Natural killer cell (primary cell): ENCODE measurements around the gene GPR78. TPM values are rescaled to one million over a fixed set of nuclear protein-coding genes. Genes with fewer than 3 reads are reported as not detected.

Experiments
- ATAC-seq, 3 donors: fragments of 150-1000 bp in 2 of 3; fragments of 200-7000 bp in 1 of 3; cut with Tn5 transposase; 1 replicate in 1 of 3; 2 replicates in 2 of 3; pipeline ENCODE4 v1.10.0; 2021; ENCODE audit warnings: mild to moderate bottlenecking in 2 of 3, moderate library complexity in 2 of 3
- DNase-seq, 2 donors: peaks; one replicate each; pipeline versions ENCODE4 v3.0.0 to v3.0.0-alpha.2; 2013 to 2021; ENCODE audit warnings: mixed read lengths in 1 of 2
- H3K27ac ChIP-seq: one replicate; pipeline ENCODE4 v1.5.1; 2013; ENCODE audit warnings: mild to moderate bottlenecking, low read length
- H3K27me3 ChIP-seq: one replicate; pipeline ENCODE4 v1.6.1; 2013; ENCODE audit warnings: low read length; ENCODE audit not compliant: control insufficient read depth, insufficient read depth
- H3K36me3 ChIP-seq: one replicate; pipeline ENCODE4 v1.6.1; 2013; ENCODE audit warnings: low read length; ENCODE audit not compliant: control insufficient read depth, insufficient read depth
- H3K4me1 ChIP-seq: one replicate; pipeline ENCODE4 v1.6.1; 2013; ENCODE audit warnings: low read length; ENCODE audit not compliant: control insufficient read depth, insufficient read depth
- H3K4me3 ChIP-seq: one replicate; pipeline ENCODE4 v1.5.1; 2013; ENCODE audit warnings: low read length
- H3K9me3 ChIP-seq: one replicate; pipeline ENCODE4 v1.6.1; 2013; ENCODE audit warnings: low read length; ENCODE audit not compliant: control insufficient read depth, insufficient read depth
- H3K27ac Mint-ChIP-seq, 2 donors: one replicate each; pipeline ENCODE4 v1.8.0; 2022; ENCODE audit warnings: mild to moderate bottlenecking in 2 of 2, mixed read lengths in 2 of 2, moderate library complexity in 1 of 2
- H3K27me3 Mint-ChIP-seq, 2 donors: one replicate each; pipeline ENCODE4 v1.8.0; 2022; ENCODE audit warnings: low read depth in 2 of 2, mixed read lengths in 2 of 2
- H3K36me3 Mint-ChIP-seq: one replicate; pipeline ENCODE4 v1.8.0; 2022; ENCODE audit warnings: mixed read lengths
- H3K4me1 Mint-ChIP-seq, 2 donors: one replicate each; pipeline ENCODE4 v1.8.0; 2022; ENCODE audit warnings: mixed read lengths in 2 of 2
- H3K4me3 Mint-ChIP-seq: one replicate; pipeline ENCODE4 v1.8.0; 2022; ENCODE audit warnings: mild to moderate bottlenecking, moderate library complexity, mixed read lengths
- H3K9me3 Mint-ChIP-seq, 2 donors: one replicate each; pipeline ENCODE4 v1.8.0; 2022; ENCODE audit warnings: mixed read lengths in 2 of 2
- CTCF ChIP-seq: fragments of 200-600 bp; IDR thresholded peaks from one replicate; pipeline ENCODE4 v1.8.0; 2022; ENCODE audit warnings: antibody characterized with exemption
- WGBS: methylation state at CpG from one replicate; pipeline ENCODE4 v1.1.7; 2013; ENCODE audit warnings: missing lambda C conversion rate; ENCODE audit not compliant: insufficient coverage; 5-methylcytosine and 5-hydroxymethylcytosine counted together
- intact Hi-C: fragments of 100-400 bp; cut with micrococcal nuclease; formaldehyde crosslinking; loops from one replicate; pipeline ENCODE4 v1.14.2; 2022
- total RNA-seq, 4 donors: library from RNA; stranded (reverse); fragments of 120-200 nt in 1 of 4; gene quantifications; one replicate each; pipeline versions ENCODE4 v1.2.3 to v1.2.4, GENCODE V29; 2013 to 2022

The GPR78 gene
- total RNA-seq, 3 donors from 2014 or later (not counting 1 experiment from before 2014, with no cell fraction given) = not detected

DNA sequence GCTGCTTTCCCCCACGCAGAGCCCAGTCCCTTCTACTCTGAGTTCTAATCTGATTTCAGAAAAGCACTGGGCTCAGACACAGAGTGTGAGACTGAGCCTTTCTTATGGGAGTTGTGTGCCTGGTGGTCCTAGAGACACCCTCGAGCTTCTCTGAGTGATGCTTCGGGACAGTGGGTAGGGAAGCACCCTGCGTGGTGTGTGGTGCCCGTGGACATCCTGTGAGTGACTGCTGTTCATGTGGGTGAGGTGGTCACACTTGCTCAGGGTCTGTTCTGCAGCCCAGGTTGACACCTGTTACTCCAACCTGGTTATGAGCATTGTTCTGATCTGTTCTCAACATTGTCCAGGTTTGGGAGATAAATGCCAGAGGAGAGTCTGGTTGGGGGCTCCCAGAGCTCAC is 6.1 kb downstream of the GPR78 start:
- no peak for TF ChIP-seq CTCF
- WGBS = 68% methylated on average over 5 of the region's 5 CpGs
- Mint-ChIP-seq H3K36me3 (no peaks in the 10 kb centered on the region), H3K27me3 (peaks cover 13 to 17% of the 10 kb centered on the region in 2 donors), H3K4me1 (no peaks in the 10 kb centered on the region), H3K27ac (no peak overlapping the region), H3K4me3 (no peak overlapping the region), H3K9me3 (no peaks in the 10 kb centered on the region)
- intact Hi-C loops = no loop called here
- ATAC-seq (no peak), DNase-seq (no peak)
- Histone ChIP-seq H3K36me3 (no peaks in the 10 kb centered on the region), H3K4me3 (no peak overlapping the region), H3K9me3 (no peaks in the 10 kb centered on the region), H3K27me3 (no peaks in the 10 kb centered on the region), H3K27ac (no peak overlapping the region), H3K4me1 (no peaks in the 10 kb centered on the region)

DNA sequence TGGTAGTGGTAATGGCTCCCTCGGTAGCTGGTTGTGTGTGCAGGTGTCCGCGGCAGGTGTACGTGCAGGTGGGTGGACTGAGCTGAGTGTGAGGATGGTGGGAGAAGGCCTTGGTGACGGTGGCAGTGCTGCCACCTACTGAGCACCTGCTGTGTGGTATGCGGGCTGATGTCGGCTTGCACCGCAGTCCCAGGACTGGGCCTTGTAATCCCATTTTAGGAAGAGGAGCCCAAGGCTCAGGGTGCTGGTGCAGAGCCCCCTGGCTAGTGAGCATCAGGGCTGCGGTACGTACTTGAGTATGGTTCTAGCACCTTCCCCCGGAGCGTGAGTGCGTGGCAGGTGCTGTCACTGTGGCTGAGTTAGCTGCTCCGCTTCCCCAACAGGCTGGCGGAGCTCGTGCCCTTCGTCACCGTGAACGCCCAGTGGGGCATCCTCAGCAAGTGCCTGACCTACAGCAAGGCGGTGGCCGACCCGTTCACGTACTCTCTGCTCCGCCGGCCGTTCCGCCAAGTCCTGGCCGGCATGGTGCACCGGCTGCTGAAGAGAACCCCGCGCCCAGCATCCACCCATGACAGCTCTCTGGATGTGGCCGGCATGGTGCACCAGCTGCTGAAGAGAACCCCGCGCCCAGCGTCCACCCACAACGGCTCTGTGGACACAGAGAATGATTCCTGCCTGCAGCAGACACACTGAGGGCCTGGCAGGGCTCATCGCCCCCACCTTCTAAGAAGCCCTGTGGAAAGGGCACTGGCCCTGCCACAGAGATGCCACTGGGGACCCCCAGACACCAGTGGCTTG is 6.7 kb downstream of the GPR78 start:
- TF ChIP-seq CTCF = no peak
- intact Hi-C loops = no loop called here
- Mint-ChIP-seq H3K27me3 (peaks cover 19 to 22% of the 10 kb centered on the region in 2 donors), H3K36me3 (no peaks in the 10 kb centered on the region), H3K4me1 (no peaks in the 10 kb centered on the region), H3K27ac (no peak overlapping the region), H3K9me3 (no peaks in the 10 kb centered on the region), H3K4me3 (no peak overlapping the region)
- no peaks in the 10 kb centered on the region for H3K36me3 ChIP-seq
- H3K9me3 ChIP-seq = no peaks in the 10 kb centered on the region
- H3K27me3 ChIP-seq = no peaks in the 10 kb centered on the region
- 84% methylated on average over 37 of the region's 37 CpGs for WGBS
- no peak overlapping the region for H3K27ac ChIP-seq
- no peak overlapping the region for H3K4me3 ChIP-seq
- DNase-seq = no peak
- no peak for ATAC-seq
- no peaks in the 10 kb centered on the region for H3K4me1 ChIP-seq

DNA sequence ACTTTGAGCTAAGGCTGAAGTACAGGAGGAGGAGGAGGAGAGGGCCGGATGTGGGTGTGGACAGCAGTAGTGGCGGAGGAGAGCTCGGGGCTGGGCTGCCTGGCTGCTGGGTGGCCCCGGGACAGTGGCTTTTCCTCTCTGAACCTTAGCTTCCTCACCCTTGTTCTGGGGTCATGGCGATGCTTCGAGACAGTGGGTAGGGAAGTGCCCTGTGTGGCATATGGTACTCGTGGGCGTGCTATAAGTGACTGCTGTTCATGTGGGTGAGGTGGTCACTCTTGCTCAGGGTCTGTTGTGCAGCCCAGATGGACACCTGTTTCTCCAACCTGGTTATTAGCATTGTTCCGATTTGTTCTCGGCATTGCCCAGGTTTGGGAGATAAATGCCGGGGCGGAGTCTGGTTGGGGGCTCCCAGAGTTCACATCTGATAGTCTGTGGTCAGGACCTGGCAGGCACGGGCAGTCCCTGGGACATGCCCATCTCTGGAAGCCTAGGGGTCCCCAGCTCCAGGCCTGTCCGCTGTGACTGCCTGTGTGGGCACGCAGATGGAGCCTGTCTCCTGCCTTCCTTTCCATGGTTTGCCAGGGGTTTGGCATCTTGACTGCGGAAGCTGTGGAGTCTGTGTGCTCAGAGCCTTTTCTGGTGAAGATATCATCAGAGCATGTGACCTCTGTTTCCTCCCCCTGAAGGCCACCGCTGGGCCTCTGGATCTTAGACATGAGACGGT is 7.4 kb downstream of the GPR78 start:
- no peak for TF ChIP-seq CTCF

More for the DNA sequence above, 7.4 kb downstream of the GPR78 start:
- Mint-ChIP-seq H3K9me3 (no peaks in the 10 kb centered on the region), H3K36me3 (no peaks in the 10 kb centered on the region), H3K27ac (no peak overlapping the region), H3K4me3 (no peak overlapping the region), H3K27me3 (peaks cover 15 to 22% of the 10 kb centered on the region in 2 donors), H3K4me1 (no peaks in the 10 kb centered on the region)
- intact Hi-C loops = no loop called here
- DNase-seq = no peak
- H3K27ac ChIP-seq = no peak overlapping the region
- H3K27me3 ChIP-seq = no peaks in the 10 kb centered on the region
- H3K36me3 ChIP-seq = no peaks in the 10 kb centered on the region
- ATAC-seq = no peak
- H3K4me3 ChIP-seq = no peak overlapping the region
- 80% methylated on average over 18 of the region's 18 CpGs for WGBS
- H3K4me1 ChIP-seq = no peaks in the 10 kb centered on the region
- no peaks in the 10 kb centered on the region for H3K9me3 ChIP-seq
